GM21423 (cell line): ENCODE data around the gene PDZD7.
A peak's percentile ranks its signal among the peaks of the same experiment; 100 is the strongest.
"Not testable (repeated sequence)": the region's sequence is repeated elsewhere in the genome, so short reads cannot be mapped to it uniquely, and the experiment has no call there.

Source experiments
- ATAC-seq: cut with Tn5 transposase; IDR thresholded peaks from one replicate; pipeline ENCODE4 v1.9.1; 2021; ENCODE audit warnings: mild to moderate bottlenecking, moderate library complexity; ENCODE audit not compliant: unreplicated experiment

PDZD7 gene

GRCh38 chr10:101041252-101041761, 10.4 kb upstream of the PDZD7 start:
- peak; percentile 51 for ATAC-seq

GRCh38 chr10:101040851-101041250, 9.9 kb upstream of the PDZD7 start:
- ATAC-seq: no peak

DNA sequence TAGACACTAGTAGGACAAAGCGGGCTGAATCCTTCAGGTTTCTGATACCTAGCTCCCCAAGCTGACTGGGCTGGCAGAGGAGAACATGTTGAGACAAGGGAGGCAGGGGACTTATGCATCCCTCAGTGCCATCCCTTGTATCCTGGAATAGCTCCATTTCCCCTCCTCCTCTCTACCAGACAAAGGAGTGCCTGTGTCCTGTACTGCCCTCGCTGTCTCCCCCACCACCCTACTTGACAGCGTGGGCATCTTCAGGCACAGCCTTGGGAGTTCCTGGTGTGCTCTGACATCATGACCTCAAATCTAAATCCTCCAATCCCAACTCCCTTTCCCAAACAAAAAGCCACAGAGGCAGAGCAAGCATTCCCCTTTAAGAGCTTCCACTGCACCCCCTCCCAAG, 9.1 kb upstream of the PDZD7 start:
- no peak for ATAC-seq

GRCh38 chr10:101038484-101038883, 7.6 kb upstream of the PDZD7 start:
- ATAC-seq: no peak

DNA sequence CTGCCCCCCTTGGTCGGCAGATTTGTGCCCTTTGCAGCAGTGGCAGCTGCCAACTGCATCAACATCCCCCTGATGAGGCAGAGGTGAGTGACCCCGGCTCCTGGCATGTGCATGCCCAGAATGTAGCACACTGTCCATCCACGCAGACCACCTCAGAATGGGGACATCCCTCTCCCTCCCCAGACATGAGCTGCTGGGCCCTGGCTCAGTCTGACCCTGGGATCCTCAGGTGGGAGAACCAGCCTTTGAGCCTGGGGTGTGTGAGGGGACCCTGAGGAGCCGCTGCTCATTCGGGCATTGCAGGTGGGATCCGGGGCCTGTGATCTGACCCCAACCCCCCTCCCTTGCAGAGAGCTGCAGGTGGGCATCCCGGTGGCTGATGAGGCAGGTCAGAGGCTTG, 5.8 kb upstream of the PDZD7 start:
- no peak for ATAC-seq

DNA sequence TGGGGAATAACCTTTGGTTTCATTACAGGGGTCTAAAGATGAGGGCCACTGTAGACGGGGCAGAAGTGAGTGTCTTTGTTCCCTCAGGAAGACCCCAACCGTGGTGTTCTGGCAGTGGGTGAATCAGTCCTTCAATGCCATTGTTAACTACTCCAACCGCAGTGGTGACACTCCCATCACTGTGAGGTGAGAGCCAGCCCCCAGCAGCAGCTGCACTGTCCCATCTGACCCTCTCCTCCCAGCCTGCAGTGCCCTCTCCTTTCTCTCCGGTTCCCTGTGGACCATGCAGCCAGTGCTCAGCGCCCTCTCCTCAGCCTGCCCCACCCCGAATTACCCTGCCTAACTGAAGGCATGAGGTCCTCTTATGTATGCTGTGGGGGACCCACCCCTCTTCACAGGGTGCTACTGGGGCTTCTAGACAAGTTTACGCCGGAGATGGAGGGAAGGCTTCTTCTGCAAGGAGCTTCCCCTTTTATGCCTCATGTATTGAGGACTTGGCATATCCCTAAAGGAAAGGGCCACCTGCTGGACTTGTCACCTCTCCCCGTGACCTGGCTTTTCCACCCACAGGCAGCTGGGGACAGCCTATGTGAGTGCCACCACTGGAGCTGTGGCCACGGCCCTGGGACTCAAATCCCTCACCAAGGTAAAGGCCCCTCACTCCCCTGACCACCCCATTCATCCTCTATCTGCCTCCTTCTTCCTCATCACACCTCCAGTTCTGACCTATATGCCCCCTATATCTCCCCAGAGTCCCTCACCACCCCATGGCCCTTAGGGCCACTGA, 5.2 kb upstream of the PDZD7 start:
- ATAC-seq: no peak

DNA sequence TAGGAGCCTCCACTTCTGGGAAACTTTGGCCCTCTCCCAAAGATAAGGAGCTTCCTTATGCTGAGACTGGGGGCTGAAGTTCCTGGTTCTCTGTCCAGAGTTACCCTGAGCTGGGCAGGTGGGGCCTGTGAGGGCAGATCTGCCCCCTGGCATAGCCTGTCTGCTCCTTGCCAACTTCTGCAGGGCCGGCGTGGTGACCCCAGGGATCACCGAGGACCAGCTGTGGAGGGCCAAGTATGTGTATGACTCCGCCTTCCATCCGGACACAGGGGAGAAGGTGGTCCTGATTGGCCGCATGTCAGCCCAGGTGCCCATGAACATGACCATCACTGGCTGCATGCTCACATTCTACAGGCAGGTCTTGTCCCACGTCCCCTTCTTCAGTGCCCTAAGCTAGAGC, 4.4 kb upstream of the PDZD7 start:
- ATAC-seq: no peak

DNA sequence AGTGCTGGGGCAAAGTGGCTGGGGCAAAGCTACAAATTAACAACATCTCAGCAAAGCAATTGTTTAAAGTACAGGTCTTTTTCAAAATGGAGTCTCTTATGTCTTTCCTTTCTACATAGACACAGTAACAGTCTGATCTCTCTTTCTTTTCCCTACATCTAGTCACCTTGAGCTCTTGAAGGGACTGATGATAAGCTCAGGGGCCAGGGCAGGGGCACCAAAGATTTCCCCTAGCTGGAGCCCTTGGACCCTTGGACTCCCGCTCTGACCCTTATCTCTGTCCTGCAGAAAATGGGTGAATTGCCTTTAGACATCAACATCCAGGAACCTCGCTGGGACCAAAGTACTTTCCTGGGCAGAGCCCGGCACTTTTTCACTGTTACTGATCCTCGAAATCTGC, 3.5 kb upstream of the PDZD7 start:
- ATAC-seq: not testable (repeated sequence)

GRCh38 chr10:101033276-101033675, 2.3 kb upstream of the PDZD7 start:
- ATAC-seq: no peak

DNA sequence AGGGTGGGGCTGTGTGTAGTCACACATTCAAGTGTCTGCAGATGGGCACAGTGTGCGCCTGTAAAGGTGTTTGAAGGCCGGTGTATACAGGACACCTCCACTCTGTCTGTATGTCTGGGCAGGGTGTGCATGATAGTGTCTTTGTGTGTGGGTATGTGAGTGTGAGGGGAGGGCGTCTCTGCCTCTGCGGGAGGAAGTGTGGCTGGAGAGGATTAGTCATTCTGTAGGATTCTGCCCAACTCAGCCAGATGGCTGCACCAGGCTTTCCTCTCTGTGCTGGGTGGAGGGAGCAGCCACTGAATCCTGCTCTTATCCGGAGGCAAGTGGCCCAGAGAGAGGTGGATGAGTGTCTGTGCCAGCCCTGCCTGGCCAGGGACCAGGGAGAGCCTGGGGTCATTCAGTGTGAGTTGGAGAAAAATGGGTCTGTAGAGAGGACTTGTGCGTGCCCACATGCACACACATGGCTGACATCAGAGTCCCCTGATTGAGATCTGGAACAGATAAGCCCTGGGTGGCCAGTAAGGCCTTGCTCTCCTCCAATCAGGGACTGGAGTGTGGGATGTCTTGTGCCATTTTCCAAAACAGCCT, 1.8 kb upstream of the PDZD7 start:
- peak; percentile 19 for ATAC-seq

- peak; percentile 41 for ATAC-seq
These were observed 1.1 kb upstream of the PDZD7 start for GRCh38 chr10:101031796-101032636.

GRCh38 chr10:101030496-101031127, 317 bp downstream of the PDZD7 start:
- ATAC-seq: no peak

DNA sequence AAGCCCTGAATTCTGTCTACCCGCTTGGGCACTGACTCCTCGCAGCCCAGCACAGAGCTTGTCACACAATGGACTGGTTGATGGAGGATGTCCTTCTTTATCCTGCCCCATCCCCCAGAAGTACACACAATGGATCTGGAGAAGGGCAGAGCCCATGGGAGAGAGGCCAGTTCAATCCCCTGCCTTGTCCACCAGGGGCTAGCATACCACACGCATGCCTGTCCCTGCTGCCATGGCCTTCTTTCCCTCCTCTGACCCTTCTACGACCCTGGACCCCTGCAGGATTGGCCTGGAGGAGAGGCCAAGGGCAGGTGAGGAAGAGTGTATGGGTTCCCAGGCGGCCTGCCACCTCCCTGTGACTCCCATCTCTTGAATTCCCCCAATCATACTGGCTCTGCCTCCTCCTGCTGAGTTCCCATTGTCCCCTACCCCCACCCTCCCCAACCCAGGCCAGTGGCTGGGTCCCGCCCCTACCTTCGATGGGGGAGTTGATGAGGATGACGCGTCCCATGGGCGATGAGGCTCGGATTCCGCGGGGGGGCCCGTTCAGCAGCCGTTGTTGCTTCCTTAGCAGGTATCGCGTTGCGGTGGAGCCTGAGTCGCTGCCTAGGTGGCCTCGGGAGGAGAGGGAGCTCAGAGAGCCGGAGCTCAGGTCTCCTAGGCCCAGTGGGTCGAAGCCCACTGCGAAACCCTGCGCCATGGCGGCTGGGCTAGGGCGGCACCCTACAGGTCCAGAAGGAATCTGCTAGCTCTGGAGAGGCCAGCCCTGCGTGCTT, 1.2 kb downstream of the PDZD7 start:
- ATAC-seq: no peak

GRCh38 chr10:101028446-101029337, 2.2 kb downstream of the PDZD7 start:
- no peak for ATAC-seq

DNA sequence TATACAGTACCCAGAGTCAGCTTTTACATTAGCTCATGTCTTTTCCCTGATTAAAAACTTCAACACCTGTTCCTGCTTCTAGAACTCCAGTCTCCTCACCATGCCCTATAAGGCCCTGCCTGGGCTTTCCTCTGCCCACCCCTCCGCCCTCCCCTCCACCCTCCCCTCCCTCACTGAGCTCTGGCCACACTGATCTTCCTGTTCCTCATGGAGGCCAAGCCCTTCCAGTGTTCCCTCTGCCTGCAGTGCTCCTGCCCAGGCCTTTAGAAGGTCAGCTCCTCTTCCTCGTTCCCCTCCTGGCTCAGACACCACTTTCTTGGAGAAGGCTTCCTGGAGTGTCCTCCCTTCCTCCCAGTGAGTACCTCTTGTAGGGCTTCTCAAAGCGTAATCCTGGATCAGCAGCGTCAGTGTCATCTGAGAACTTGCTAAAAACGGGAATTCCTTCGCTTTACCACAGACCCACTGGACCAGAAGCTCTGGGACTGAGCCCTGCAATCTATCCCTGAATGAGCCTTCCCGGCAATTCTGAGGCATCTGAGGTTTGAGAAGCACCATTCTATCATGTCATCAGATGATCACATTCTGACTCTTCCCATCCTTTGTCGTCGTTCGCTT, 3.7 kb downstream of the PDZD7 start:
- no peak for ATAC-seq

DNA sequence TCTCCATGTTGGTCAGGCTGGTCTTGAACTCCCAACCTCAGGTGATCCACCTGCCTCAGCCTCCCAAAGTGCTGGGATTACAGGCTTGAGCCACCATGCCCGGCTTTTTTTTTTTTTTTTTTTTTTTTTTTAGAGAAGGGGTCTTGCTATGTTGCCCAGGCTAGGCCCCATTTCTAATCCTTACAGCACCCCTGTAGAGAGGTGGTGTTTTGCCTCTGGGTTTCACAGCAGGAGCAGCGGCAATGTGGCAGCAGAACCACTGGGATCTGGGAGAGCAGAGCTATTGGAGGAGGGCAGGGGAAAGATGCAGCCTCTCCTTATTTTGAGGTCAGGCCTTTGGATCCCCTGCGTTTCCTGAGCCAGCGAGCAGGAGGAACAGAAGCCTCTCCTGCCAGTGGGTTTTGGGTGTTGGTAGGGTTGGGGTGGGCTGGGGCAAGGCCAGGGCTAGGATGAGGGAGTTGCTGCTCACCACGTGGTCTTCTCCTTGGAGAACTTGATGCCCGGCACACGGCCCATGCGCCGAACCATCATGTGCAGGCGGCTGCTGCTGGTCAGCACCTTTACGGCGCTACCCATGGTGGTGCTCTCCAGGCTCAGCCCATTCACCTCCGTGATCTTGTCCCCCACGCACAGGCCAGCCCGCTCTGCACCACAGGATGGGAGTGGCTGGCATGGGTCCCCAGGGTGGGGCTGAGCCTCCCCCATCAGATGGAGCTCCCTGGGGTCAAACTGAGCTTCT, 7.8 kb downstream of the PDZD7 start:
- ATAC-seq: no peak

- ATAC-seq: no peak
These were observed 9.2 kb downstream of the PDZD7 start for GRCh38 chr10:101021692-101022251.

GRCh38 chr10:101021239-101021638, 9.7 kb downstream of the PDZD7 start:
- ATAC-seq: no peak
